ENCODE measurements around the gene TNNC2.

- no peak for TF ChIP-seq CTCF (IDR thresholded peaks at IDR 0.05 in 8 of 11, conservative IDR thresholded peaks at IDR 0.05 in 3 of 11)
- TF ChIP-seq POLR2A (IDR thresholded peaks at IDR 0.05) = no peak
- TF ChIP-seq POLR2AphosphoS5 (IDR thresholded peaks at IDR 0.05) = no peak
These were observed 23.8 kb upstream of the TNNC2 start for GRCh38 chr20:45850926-45851325.

Measured in spleen (tissue), 7 donors.